Measurements from ENCODE around the gene GABARAP. TPM values are rescaled to one million over a fixed set of nuclear protein-coding genes. Genes with fewer than 3 reads are reported as not detected.

The GABARAP gene
- total RNA-seq, 1 donor from 2014 or later: 277 TPM

- peaks cover 3% of the 10 kb centered on the region for H3K36me3 ChIP-seq (ENCODE audit: control insufficient read depth, insufficient read depth, low read length)
- H3K27me3 ChIP-seq (ENCODE audit: control insufficient read depth, insufficient read depth, low read length): no peaks in the 10 kb centered on the region
- no peak for TF ChIP-seq CTCF (IDR thresholded peaks at IDR 0.05; ENCODE audit: insufficient read depth, low read length, poor library complexity, severe bottlenecking)
- H3K4me3 ChIP-seq (ENCODE audit: low read depth, low read length): peak within 1 kb of the TSS; percentile 81
- DNase-seq (ENCODE audit: low read depth): peak; percentile 99
These were observed 9.5 kb upstream of the GABARAP start, which contains the start of gene CTDNEP1 for GRCh38 chr17:7251661-7252175. CTDNEP1 (minus strand) TSS chr17:7251734; CDS start chr17:7251296, 438 bp downstream.

- Histone ChIP-seq H3K36me3 (ENCODE audit: control insufficient read depth, insufficient read depth, low read length) (peaks cover 3% of the 10 kb centered on the region), H3K27me3 (ENCODE audit: control insufficient read depth, insufficient read depth, low read length) (no peaks in the 10 kb centered on the region), H3K4me3 (ENCODE audit: low read depth, low read length) (peak overlapping the region; percentile 81)
- no peak for DNase-seq (ENCODE audit: low read depth)
- TF ChIP-seq CTCF (IDR thresholded peaks at IDR 0.05; ENCODE audit: insufficient read depth, low read length, poor library complexity, severe bottlenecking): no peak
These were observed 8.7 kb upstream of the GABARAP start for GRCh38 chr17:7250695-7251627.

DNA sequence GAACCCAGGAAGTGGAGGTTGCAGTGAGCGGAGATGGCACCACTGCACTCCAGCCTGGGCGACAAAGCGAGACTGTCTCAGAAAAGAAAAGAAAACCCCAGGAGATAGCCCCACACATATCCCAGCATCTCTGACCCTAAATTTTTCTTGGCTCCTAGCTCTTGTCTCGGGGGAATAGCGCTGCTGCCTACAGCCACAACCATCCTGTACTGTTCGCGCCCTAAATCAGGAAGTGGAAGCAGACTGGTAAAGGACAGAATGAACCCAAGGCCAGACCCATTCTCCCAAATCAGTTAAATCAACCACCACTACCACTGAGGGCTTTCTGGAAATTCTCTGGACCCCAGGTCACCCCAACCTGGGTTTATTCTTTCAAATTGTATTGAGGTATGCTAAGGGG, 7.6 kb upstream of the GABARAP start:
- DNase-seq (ENCODE audit: low read depth): no peak
- Histone ChIP-seq H3K27me3 (ENCODE audit: control insufficient read depth, insufficient read depth, low read length) (no peaks in the 10 kb centered on the region), H3K4me3 (ENCODE audit: low read depth, low read length) (peak overlapping the region; percentile 81), H3K36me3 (ENCODE audit: control insufficient read depth, insufficient read depth, low read length) (peaks cover 3% of the 10 kb centered on the region)
- no peak for TF ChIP-seq CTCF (IDR thresholded peaks at IDR 0.05; ENCODE audit: insufficient read depth, low read length, poor library complexity, severe bottlenecking)

- no peak for DNase-seq (ENCODE audit: low read depth)
- no peak for TF ChIP-seq CTCF (IDR thresholded peaks at IDR 0.05; ENCODE audit: insufficient read depth, low read length, poor library complexity, severe bottlenecking)
- Histone ChIP-seq H3K4me3 (ENCODE audit: low read depth, low read length) (no peak overlapping the region), H3K36me3 (ENCODE audit: control insufficient read depth, insufficient read depth, low read length) (peaks cover 1% of the 10 kb centered on the region), H3K27me3 (ENCODE audit: control insufficient read depth, insufficient read depth, low read length) (no peaks in the 10 kb centered on the region)
These were observed 7.0 kb upstream of the GABARAP start for GRCh38 chr17:7249214-7249613.

DNA sequence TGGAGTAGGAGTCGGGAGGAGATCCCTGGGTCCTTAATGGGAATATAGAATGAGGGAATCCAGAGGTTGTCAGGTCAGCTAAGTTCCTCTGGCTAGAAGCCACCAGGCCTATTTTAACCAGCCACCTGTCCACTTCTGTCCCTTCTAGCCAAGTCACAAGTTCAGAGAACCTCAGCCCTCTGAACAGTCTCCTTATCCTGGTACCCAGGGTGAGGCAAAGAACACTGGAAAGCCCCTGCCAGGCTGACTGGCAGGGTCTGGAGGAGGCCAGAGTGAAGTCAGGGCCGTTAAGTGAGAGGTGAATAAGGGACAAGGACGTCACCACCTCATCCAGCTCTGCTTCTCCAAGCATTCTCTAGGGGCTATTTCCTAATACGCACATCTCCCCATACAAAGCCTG, 6.5 kb upstream of the GABARAP start:
- Histone ChIP-seq H3K27me3 (ENCODE audit: control insufficient read depth, insufficient read depth, low read length) (no peaks in the 10 kb centered on the region), H3K4me3 (ENCODE audit: low read depth, low read length) (no peak overlapping the region), H3K36me3 (ENCODE audit: control insufficient read depth, insufficient read depth, low read length) (no peaks in the 10 kb centered on the region)
- DNase-seq (ENCODE audit: low read depth): no peak
- TF ChIP-seq CTCF (IDR thresholded peaks at IDR 0.05; ENCODE audit: insufficient read depth, low read length, poor library complexity, severe bottlenecking): no peak

Measured in kidney epithelial cell (primary cell).